GM18511 (cell line): ENCODE data around the gene PDIA4.
"Not testable (repeated sequence)": the region's sequence is repeated elsewhere in the genome, so short reads cannot be mapped to it uniquely, and the experiment has no call there.

ENCODE experiments used
- ATAC-seq: cut with Tn5 transposase; IDR thresholded peaks from one replicate; pipeline ENCODE4 v1.9.1; 2021; ENCODE audit warnings: mild to moderate bottlenecking, moderate library complexity; ENCODE audit not compliant: unreplicated experiment

PDIA4 gene

DNA sequence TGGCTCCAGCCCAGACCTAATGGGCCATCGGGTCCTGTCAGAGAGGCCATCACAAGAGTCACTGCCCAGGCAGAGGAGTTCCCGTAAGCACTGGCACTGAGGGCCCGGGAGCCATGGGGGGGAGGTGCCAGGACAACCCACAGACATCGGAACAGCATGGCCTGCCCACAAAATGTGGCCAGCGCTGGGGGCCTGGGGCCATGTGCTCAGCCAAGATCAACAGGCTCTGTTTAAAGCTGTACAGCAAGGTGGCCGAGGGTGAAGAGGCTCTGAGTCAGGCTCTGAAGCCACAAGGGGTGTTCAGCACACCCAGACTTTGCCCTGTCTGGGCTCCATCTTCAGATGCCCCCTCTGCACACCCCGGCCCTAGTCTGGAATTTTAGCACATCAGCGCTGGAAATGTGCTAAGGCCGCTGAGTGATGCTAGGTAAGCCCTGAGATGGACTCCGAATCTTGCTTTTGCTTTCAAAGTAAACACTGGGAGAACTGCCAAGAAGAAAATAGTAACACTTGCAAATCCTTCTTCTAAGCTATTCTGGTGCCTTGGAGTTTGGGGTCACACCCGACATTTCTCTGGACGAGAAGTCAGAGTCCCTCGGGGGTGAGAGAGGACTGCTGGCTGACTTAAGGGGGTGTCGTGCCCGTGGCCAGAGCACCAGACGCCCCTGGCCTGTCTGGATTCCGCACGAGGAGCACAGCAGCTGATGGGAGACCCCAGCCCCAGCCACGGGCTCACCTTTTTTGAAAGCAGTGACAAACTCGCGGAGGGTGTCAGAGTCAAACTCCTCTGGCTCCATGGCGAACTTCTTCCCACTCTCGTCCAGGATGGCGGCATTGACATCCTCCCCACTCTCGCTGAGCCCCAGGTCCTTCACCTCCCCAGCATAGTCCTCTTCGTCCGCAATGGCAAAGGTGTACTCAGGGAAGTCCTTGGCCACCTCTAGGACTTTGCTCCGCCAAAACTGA is 23.6 kb downstream of the PDIA4 start:
- no peak for ATAC-seq

DNA sequence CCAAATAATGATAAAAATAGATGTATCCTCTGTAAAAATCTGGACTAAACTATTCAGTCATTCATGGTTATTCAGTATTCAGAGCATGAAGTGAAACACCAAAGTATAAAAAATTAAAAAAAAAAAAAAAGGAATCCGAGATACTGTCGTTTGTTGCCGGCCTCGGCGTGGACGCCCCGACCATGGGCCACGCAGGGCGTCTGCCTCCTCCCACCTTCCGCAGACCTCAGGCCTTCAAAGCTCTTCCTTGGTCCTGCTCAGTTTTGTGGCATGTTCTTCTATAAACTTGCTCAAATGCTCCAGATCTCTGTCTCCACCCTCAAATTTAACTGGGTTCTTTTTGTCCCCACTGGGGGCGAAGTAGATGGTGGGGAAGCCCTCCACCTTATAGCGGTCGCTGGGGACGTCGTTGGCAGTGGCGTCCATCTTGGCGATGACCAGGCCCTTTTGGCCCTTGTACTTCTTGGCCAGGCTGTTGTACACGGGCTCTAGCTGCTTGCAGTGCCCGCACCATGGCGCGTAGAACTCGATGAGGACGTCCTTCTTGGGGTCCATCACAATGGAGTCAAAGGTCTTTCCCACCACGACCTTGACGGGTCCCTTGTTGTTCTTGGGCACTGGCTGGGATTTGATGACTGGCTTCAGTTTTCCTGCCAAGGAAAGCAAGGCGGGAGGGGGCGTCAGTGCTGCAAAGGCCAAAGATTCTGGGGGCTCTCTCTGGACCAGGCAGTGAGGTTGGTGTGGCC is 24.6 kb downstream of the PDIA4 start:
- ATAC-seq = no peak

DNA sequence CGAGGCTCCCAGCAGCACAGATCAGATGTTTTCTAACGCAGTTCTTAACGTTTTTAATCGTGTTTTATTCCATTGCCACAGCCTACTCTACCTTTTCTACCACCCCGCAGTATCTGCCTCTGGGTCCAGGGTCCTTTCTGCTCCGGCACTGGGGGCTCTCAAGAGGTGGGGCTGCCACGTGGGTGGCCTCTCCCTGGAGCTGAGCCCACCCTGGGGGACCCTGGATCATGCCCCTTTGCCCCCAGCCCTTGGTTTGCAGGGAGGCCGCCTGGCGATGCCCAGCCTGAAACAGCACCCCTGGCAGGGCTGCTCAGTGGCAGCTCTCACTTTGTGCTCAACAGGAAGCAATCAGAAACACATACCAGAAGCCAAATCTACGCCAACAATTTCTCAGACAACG is 25.3 kb downstream of the PDIA4 start:
- ATAC-seq = no peak

DNA sequence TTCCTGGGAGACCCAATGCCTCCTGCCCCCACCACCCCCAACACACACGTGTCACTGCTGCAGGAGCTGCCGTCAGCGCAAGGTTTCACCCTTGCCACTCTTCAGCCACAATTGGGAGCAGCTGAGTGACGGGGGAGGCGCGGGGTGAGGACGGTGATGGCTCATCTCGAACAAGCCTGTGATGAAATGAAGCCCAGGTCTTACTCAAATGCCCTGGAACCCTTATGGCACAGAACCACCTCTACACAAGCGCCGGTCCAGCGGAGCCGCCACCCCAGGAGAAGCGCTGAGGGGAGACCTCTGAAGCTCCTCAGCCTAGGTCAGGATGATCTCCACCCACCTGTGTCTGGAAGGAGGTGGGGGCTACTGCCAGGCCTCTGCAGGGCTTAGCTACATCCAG is 25.7 kb downstream of the PDIA4 start:
- ATAC-seq = no peak

DNA sequence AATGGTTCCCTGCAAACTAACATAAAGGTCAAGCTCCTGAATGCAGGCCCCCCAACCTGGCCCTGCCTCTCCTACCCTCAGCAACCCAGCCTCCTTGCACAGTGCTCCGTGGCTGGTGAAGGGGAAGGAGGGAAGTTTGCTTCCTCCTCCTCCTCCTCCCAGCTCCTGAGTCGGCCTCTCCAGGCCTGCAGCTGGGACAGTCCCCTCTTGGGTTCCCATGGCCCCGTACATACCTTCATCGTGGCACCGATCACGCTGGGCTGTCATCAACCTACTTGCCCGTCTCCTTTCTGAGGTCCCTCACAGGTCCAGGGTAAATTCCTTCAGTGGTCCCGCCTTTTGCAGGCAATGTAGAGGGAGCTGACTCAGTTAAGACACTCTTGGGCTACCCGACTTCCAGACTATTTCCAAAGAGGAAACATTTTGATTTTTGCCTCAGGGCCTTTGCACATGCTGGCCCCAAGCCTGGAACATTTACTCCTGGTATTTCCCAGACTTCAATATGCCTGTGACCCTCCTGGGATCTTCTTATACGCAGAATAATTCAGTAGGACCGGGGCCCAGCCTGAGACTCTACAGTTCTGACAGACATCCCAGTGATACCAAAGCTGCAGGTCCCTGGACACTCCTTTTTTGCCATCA is 26.8 kb downstream of the PDIA4 start:
- ATAC-seq = no peak

DNA sequence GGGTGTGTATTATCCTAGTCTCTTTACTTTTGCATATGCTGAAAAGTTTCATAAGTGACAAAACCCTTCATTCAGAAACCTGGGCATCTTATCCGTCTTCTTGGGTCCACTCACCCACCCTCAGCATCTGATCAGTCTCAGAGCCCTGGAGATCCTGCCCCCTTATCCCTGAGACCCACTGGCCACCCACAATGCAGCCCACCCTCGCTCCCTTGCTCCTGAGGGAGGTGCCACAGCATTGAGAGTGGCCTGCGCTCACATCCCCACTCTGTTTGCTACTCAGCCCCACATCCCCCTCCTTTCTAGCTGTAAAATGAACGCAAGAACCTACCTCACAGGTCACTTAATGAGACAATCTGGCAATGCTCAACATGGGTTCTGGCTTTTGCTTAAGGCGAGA is 27.3 kb downstream of the PDIA4 start:
- ATAC-seq = no peak

DNA sequence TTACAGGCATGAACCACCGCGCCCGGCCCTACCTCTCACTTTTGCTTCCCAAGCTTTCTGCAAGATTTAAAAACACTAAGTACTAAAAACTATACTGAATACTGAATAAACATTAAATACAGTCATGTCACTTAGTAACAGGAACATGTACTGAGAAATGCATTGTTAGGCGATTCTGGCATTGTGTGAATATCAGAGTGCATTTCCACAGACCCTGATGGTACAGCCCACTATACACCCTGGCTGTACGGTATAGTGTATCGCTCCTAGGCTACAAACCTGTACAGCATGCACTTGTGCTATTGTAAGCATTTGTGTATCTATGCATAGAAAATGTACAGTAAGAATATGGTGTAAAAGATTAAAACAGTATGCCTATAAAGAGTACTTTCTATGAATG is 29.1 kb downstream of the PDIA4 start:
- no peak for ATAC-seq

DNA sequence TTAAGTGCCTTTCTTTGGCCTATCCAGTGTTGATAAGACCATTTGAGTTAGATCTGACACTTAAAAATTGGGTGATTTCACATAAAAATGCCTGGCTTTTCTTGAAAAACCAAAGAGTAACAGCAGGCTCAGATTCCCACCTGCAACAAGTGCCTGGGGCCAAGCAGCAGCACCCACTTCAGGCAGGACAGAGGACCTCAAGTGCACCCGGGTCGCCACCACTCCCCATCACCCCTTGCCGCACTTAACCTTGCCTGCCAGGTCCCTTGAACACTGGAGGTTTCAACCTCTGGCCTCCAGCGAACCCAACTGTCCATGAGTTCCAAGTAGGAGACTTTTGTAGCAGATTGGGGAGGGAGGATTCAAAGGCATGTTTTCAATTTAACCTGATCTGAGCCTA is 30.8 kb downstream of the PDIA4 start:
- no peak for ATAC-seq

DNA sequence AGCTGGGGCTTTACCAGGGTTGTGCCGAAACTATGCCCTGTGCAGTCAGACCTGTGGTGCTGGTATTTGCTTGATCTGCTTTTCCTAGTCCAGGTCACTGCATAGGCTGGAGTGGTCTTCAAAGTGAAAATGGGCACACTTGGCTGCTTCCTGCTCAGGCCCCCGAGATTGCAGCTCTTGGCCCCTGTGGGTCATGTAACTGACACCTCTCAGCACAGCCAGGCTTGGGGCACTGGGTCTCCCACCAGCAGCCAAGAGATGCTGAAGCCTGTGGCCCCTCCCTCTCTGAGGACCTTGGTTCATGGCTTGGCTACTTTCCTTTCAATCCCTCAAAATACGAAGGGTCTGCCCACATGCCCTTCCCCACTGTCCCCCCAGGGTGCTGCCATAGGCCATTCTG is 33.7 kb downstream of the PDIA4 start:
- no peak for ATAC-seq

DNA sequence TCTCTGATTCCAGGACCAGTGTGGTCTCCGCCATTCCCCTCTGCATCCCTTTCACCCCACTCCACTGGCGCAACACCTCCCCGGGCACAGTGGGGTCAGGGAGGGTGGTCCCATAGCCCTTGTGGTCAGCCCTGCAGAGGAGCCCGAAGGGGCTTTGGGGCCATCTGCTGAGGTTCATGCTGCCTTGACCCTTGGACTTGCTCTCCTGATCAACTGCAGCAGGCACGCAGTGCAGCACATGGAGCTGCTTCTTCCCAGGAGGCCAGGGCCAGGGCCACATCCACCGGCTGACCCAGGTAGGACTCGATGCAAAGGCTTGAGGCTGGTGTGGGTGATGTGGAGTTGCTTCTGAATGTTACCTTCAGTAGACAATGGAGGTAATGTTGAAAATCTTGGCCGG is 35.1 kb downstream of the PDIA4 start:
- ATAC-seq = no peak

DNA sequence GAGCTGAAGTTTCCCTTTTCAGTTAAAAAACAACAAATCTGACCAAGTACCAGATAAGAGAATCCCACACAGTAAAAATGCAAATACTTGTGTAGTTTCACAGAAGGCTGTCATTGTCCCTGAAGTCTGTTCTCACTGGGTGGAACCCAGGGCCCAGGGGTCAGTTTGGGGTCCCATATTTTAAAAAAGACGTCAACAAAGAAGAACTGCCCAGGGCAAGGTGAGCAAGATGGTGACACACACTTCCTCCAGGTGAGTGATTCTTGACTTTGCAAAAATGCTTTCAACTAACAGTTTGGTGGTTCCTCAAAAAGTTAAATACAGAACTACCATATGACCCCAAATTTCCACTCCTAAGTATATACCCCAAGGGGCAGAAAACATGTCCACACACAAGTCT is 36.8 kb downstream of the PDIA4 start:
- ATAC-seq = no peak

DNA sequence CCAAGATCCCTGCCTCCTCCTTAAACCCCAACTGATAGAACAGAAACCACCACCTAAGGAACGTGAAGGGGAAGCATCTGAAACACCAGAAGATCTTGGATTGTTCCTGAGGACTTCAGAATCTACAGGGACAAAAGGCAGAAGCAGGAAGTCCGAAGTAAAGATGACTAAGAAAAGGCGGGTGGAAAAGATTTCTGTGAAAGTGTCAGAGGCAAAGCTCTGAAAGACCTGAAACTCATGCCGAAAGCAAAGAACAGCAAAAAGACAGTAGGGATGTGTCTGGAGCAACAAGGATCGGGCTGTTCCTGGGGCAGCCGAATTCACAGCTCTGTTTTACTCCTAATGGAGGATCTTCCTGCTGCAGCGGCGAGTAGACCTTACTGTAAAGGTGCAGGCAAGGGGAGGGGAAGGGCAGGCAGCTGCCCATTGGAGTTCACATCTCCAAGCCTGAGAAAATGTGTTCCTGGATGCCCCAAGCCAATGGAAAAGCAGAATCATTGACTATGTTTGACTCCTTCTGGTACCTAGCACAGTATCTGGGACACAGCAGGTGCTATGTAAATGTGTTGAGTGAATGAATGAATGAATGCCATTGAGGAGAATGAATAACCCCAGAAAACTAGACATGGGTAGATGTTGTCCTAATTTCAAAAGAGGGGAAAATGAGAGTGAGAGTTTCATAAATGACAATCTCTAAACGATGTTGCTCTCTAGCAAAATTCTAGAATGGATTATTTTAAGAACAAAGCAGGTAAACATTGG is 40.4 kb downstream of the PDIA4 start:
- no peak for ATAC-seq

DNA sequence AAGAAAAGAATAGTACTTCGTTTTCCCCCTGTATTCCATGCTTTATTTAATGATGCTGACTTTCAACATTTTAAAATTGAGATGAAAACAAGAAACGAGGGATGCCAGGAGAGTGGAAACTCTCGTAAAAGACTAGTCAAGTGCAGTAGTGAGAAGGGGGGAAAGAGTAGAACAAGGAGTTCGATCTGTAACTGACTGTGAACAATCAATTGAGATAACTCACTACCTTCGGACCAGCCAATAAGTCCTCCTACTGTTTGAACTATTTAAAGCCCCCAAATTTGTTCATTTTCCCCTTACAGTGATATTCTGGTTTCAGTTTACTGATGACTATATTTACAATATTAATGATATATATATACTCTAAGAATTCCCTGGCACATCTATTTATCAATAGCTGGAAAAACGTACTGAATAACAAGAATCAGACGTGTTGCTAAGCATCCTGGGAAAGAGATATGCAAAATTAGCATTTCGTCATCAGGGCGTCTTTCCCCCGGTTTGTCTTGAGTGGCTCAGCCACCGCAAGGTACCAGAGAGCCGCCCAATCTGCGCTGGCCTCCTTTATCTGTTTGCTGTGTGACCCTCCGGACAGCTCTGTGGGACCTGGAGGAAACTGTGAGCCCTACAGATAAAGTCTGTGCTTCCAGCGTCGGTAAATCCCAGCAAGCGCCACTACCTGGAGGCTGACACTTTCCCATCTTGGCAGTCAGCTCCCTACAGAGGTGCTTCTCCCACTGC is 41.1 kb downstream of the PDIA4 start:
- ATAC-seq = peak; percentile 89

DNA sequence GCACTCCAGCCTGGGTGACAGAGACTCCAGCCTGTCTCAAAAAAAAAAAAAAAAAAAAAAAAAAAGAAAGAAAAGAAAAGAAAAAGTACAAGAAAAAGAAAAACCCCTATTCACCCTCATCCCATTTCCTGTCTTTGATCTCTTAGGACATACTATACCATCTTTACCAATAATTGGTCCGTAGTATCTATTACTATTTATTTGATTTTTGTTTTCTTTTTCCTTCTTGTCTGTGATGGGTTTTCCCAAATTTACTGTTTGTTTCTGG is 41.6 kb downstream of the PDIA4 start:
- ATAC-seq = no peak

DNA sequence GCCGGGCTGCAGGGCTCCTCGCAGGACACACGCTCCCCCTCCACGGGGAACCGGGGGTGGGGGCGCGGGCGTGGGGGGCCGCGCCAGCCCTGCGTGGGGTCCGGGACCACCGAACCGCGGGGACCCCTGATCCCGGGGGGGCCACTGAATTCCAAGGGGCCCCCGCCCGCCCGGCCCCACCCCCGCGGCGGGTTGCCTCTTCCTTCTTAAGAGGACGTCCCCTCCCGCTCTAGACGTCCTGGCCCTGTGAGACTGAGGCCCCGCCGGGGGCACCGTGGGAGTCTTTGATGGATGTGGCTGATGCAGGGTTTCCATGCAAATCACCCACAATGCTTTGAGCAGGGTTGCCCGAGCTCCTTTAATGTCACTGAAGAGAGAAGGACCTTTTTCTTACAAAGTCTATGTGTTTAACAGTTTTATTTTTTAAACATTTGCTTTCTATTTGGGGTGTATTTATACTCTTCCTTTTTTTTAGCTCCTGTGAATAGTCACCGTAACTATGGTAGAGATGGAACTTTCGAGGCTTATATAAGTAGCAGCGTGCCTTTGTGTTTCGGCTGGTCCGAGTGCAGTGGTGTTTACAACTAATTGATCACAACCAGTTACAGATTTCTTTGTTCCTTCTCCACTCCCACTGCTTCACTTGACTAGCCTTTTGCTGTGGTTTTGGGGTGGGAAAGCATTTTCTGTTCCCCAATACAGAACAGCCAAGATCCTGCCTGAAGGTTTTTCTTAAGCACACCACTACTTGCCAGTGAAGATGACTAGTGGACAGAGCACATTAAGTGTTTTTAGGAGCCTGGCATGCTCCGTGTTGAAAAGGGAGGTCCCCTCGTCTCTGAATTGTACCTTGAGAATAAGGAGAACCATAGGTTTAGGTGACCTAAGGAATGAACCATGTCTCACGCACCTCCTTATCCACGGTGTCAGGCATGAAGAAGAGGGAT is 44.8 kb downstream of the PDIA4 start:
- peak; percentile 58 for ATAC-seq

DNA sequence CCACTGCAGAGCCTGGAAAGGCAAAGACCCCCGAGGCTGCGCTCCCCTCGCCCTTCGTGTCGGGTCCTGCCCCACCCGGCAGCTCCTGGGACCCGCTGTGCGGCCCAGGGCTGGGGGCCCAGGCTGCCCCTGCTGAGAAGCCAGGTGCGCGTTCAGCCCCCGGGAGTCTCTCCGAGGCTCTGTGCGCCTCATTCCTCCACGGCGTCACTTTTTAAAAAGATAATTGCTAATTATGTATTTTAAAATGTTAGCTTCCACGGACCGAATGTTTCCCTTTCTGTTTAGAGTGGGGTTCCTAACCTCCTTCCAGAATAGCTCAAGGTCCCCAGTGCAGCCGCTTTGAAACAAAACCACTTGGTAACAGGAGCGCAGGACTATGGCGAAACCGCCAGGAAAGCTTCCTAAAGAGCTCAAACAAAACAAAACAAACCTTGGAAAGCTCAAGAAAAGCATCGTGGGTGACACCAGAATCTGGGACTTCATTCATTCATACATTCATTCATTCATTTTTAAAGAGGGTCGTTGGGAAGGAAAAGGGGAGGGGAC is 45.6 kb downstream of the PDIA4 start:
- no peak for ATAC-seq

DNA sequence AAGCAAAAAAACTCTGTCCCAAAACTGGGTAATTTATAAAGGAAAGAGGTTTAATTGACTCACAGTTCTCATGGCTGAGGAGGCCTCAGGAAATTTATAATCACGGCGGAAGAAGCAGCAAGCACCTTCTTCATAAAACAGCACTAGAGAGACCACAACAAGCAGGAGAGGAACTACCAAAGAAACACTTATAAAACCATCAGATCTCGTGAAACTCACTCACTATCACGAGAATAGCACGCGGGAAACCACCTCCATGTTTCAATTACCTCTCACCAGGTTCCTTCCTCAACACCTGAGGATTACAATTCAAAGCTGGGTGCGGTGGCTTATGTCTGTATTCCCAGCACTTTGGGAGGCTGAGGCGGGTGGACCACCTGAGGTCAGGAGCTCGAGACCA is 48.5 kb downstream of the PDIA4 start:
- ATAC-seq = no peak

DNA sequence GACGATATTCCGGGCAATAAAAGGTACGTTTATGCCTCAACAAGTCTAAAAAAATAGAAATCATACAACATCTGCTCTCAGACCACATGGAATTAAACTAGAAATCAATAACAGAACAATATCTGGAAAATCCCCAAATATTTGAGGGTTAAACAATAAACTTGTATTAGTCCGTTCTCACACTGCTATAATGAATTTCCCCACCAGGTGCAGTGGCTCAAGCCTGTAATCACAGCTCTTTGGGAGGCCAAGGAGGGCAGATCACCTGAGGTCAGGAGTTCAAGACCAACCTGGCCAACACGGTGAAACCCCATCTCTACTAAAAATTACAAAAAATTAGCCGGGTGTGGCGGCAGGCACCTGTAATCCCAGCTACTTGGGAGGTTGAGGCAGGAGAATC is 49.2 kb downstream of the PDIA4 start:
- not testable (repeated sequence) for ATAC-seq

DNA sequence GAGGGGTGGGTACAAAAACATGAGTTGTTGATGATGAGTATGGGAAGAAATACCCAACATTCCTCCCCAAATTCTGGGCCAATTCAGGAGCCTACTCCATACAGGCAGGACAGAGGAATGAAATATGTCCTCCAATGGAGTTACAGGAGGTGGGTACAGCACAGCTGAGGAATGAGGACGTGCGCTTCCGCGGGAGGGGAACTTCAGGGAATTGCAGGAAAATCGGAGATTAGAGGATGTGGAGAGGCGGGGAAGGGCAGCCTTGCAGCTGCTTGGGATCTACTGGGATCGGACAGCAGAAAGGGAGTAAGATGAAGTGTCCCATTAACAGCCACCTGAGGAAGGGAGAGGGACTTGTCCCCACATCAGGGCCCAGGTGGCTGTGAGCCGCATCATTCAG is 50.2 kb downstream of the PDIA4 start:
- ATAC-seq = no peak
